ENCODE measurements around the gene STOML1. TPM values are rescaled to one million over a fixed set of nuclear protein-coding genes. Genes with fewer than 3 reads are reported as not detected.

Gene STOML1
- polyA plus RNA-seq (2011; rRNA removed), result 3.5 and 4.3 TPM in 2 replicates
- 7.6 and 8.0 TPM in 2 replicates for polyA plus RNA-seq (2012; cell fraction: cytosol; rRNA removed)
- 12.0 and 14.7 TPM in 2 replicates for polyA plus RNA-seq (2012; cell fraction: nucleus; rRNA removed)
- polyA plus RNA-seq (2017; fragmentation: RNase III; extraction: RNeasy Plus Mini Kit Qiagen cat#74134 plus additional on column Dnase treatment), result 4.9 to 6.3 TPM (median 5.7 TPM) in 3 replicates
- polyA minus RNA-seq (2011; rRNA and poly(A)+ RNA removed), result 3.6 and 5.4 TPM in 2 replicates

- POLR2A ChIA-PET, result no interaction called here
- Histone ChIP-seq H3K4me1 (peaks cover 33% of the 10 kb centered on the region), H3K4me3 (peak within 1 kb of the TSS; percentile 83)
Observed at GRCh38 chr15:73991726-73992593, at the start of gene STOML1. STOML1 (minus strand) TSS chr15:73992295; CDS start chr15:73992223, 72 bp downstream.

More at GRCh38 chr15:73991726-73992593, at the start of gene STOML1:
- peak; percentile 86 to 89 for ATAC-seq
- CTCF ChIA-PET, result interaction anchor here (0.6 to 5.5 kb wide), 13 partner anchors 8 to 331 kb away, joined by 3 to 30 read pairs (median 3); no protein-coding TSS in a partner anchor
- WGBS (ENCODE audit: missing lambda C conversion rate), result 0% methylated on average over 13 of the region's 72 CpGs
- no peak for TF ChIP-seq POLR2AphosphoS2 (conservative IDR thresholded peaks at IDR 0.05; ENCODE audit: low read length)
- no peak for TF ChIP-seq KDM1A (IDR thresholded peaks at IDR 0.05; ENCODE audit: low read depth)
- no peak for TF ChIP-seq HOXA7 (CRISPR knock-in tag; IDR thresholded peaks at IDR 0.05)
- no peak for TF ChIP-seq PBX3 (IDR thresholded peaks at IDR 0.05)
- 0 out of 2 replicates have a peak, but pooled peaks have one; percentile 9 for TF ChIP-seq POLR2A (IDR thresholded peaks at IDR 0.05; ENCODE audit: low read length)
- no peak for TF ChIP-seq JUNB (IDR thresholded peaks at IDR 0.05)
- TF ChIP-seq MYC (IDR thresholded peaks at IDR 0.05; ENCODE audit: borderline replicate concordance, low read length), result 0 out of 2 replicates have a peak, but pooled peaks have one; percentile 41
- TF ChIP-seq E2F6 (IDR thresholded peaks at IDR 0.05; ENCODE audit: borderline replicate concordance, low read depth), result no peak
- no peak for TF ChIP-seq TP53 (CRISPR knock-in tag; IDR thresholded peaks at IDR 0.05)
- TF ChIP-seq HMGXB4 (CRISPR knock-in tag; IDR thresholded peaks at IDR 0.05; ENCODE audit: borderline replicate concordance), result no peak
- peak; percentile 61 for TF ChIP-seq CTCF (IDR thresholded peaks at IDR 0.05)
- peak; percentile 36; the same call in 1 of the 2 replicates for TF ChIP-seq MAX (IDR thresholded peaks at IDR 0.05)
- no peak for TF ChIP-seq HOXB13 (CRISPR knock-in tag; IDR thresholded peaks at IDR 0.05; ENCODE audit: low read depth)
- TF ChIP-seq SMC3 (IDR thresholded peaks at IDR 0.05), result no peak
- TF ChIP-seq GATA3 (IDR thresholded peaks at IDR 0.05; ENCODE audit: borderline replicate concordance), result no peak
- TF ChIP-seq RAD21 (conservative IDR thresholded peaks at IDR 0.05 in 1 of 2, IDR thresholded peaks at IDR 0.05 in 1 of 2), result no peak
- TF ChIP-seq CEBPB (IDR thresholded peaks at IDR 0.05), result no peak
- TF ChIP-seq EHF (CRISPR knock-in tag; IDR thresholded peaks at IDR 0.05), result no peak
- no peak for TF ChIP-seq MAFK (IDR thresholded peaks at IDR 0.05; ENCODE audit: partially characterized antibody)
- TF ChIP-seq ESRRA (IDR thresholded peaks at IDR 0.05; ENCODE audit: borderline replicate concordance, low read length), result no peak
- no peak for TF ChIP-seq HOXB5 (CRISPR knock-in tag; IDR thresholded peaks at IDR 0.05)
- TF ChIP-seq JUN (IDR thresholded peaks at IDR 0.05), result peak in 1 of 2 experiments; percentile 57; a peak in 2 of 5 replicates
- TF ChIP-seq KDM5A (IDR thresholded peaks at IDR 0.05), result no peak
- TF ChIP-seq BHLHE40 (IDR thresholded peaks at IDR 0.05; ENCODE audit: low read depth, low read length), result no peak
- TF ChIP-seq PHF8 (IDR thresholded peaks at IDR 0.05; ENCODE audit: borderline replicate concordance, low read depth), result peak; percentile 37; the same call in 1 of the 2 replicates
- no peak for TF ChIP-seq HES2 (IDR thresholded peaks at IDR 0.05)
- TF ChIP-seq CBX8 (IDR thresholded peaks at IDR 0.05), result no peak
- TF ChIP-seq SREBF2 (IDR thresholded peaks at IDR 0.05), result no peak
- TF ChIP-seq FOXS1 (CRISPR knock-in tag; IDR thresholded peaks at IDR 0.05), result no peak
- no peak for TF ChIP-seq CHD2 (IDR thresholded peaks at IDR 0.05; ENCODE audit: low read length, partially characterized antibody)
- TF ChIP-seq RARB (CRISPR knock-in tag; IDR thresholded peaks at IDR 0.05), result no peak
- TF ChIP-seq NFE2L2 (conservative IDR thresholded peaks at IDR 0.05; ENCODE audit: low read length), result no peak
- no peak for TF ChIP-seq NR3C1 (IDR thresholded peaks at IDR 0.05)
- TF ChIP-seq TFCP2L1 (CRISPR knock-in tag; IDR thresholded peaks at IDR 0.05), result no peak
- no peak for TF ChIP-seq ZNF302 (CRISPR knock-in tag; IDR thresholded peaks at IDR 0.05)
- TF ChIP-seq ZC3H11A (IDR thresholded peaks at IDR 0.05), result no peak
- no peak for TF ChIP-seq FOSL2 (IDR thresholded peaks at IDR 0.05)
- TF ChIP-seq FOSL2 (CRISPR knock-in tag; IDR thresholded peaks at IDR 0.05), result no peak
- peak; percentile 87 to 91 for DNase-seq (ENCODE audit: low read depth in 1 of 2, low spot score in 1 of 2)
- Histone ChIP-seq H3K9me3 (no peaks in the 10 kb centered on the region), H3K4me2 (peak within 1 kb of the TSS; percentile 83), H3K27ac (peak within 1 kb of the TSS; percentile 68 to 88)
- FAIRE-seq, result no peak
